ENCODE data around the gene TMUB1. TPM values are rescaled to one million over a fixed set of nuclear protein-coding genes. Genes with fewer than 3 reads are reported as not detected.

The TMUB1 gene
- total and polyA plus RNA-seq, 4 donors, result 32.8 to 104 (median 46.6) TPM

DNA sequence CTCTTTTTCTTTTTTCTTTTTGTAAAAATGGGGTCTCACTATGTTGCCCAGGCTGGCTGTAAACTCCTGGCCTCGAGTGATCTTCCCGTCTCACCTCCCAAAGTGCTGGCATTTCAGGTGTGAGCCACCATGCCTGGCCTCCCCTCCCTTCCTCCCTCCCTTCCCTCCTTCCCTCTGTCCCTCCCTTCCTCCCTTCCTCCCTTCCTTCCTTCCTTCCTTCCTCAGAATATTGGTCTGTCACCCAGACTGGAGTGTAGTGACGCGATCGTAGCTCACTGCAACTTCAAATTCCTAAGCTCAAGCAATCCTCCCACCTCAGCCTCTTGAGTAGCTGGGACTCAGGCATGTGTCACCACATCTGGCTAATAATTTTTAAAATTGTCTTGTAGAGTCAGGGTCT lies 11.4 kb upstream of the TMUB1 start:
- Histone ChIP-seq H3K27ac (ENCODE audit: low read depth in 1 of 2, low read length in 1 of 2) (no peak overlapping the region), H3K4me1 (ENCODE audit: control insufficient read depth in 5 of 5, insufficient read depth in 5 of 5, low read length in 5 of 5) (peaks cover 0 to 13% (median 5%) of the 10 kb centered on the region in 5 donors), H3K9ac (ENCODE audit: insufficient read depth in 1 of 2, low read length in 2 of 2) (no peak overlapping the region), H3K4me3 (no peak overlapping the region), H3K36me3 (ENCODE audit: control insufficient read depth in 4 of 4, insufficient read depth in 4 of 4, low read length in 4 of 4) (peaks cover 0 to 3% (median 0%) of the 10 kb centered on the region in 4 donors), H3K27me3 (ENCODE audit: control insufficient read depth in 3 of 3, insufficient read depth in 3 of 3, low read length in 2 of 3) (no peaks in the 10 kb centered on the region), H3K9me3 (ENCODE audit: control insufficient read depth in 4 of 4, insufficient read depth in 3 of 4, low read length in 3 of 4) (no peaks in the 10 kb centered on the region)
- TF ChIP-seq, protein P1, sequence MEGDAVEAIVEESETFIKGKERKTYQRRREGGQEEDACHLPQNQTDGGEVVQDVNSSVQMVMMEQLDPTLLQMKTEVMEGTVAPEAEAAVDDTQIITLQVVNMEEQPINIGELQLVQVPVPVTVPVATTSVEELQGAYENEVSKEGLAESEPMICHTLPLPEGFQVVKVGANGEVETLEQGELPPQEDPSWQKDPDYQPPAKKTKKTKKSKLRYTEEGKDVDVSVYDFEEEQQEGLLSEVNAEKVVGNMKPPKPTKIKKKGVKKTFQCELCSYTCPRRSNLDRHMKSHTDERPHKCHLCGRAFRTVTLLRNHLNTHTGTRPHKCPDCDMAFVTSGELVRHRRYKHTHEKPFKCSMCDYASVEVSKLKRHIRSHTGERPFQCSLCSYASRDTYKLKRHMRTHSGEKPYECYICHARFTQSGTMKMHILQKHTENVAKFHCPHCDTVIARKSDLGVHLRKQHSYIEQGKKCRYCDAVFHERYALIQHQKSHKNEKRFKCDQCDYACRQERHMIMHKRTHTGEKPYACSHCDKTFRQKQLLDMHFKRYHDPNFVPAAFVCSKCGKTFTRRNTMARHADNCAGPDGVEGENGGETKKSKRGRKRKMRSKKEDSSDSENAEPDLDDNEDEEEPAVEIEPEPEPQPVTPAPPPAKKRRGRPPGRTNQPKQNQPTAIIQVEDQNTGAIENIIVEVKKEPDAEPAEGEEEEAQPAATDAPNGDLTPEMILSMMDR (IDR thresholded peaks at IDR 0.05; ENCODE audit: control extremely low read depth, extremely low read depth), result no peak
- 67 to 69% methylated on average over 5 of the region's 5 CpGs for WGBS, 2 donors
- DNase-seq (no peak), ATAC-seq (ENCODE audit: insufficient read depth, low FRiP score) (no peak)

- DNase-seq, result no peak
- WGBS, 2 donors, result 93 to 94% methylated on average over 6 of the region's 6 CpGs
- TF ChIP-seq, protein P1 (IDR thresholded peaks at IDR 0.05; ENCODE audit: control extremely low read depth, extremely low read depth), result no peak
- H3K4me3 ChIP-seq, result no peak overlapping the region
- H3K9ac ChIP-seq (ENCODE audit: insufficient read depth in 1 of 2, low read length in 2 of 2), result no peak overlapping the region
- H3K36me3 ChIP-seq (ENCODE audit: control insufficient read depth in 4 of 4, insufficient read depth in 4 of 4, low read length in 4 of 4), result peaks cover 0 to 3% (median 0%) of the 10 kb centered on the region in 4 donors
- peaks cover 0 to 15% (median 12%) of the 10 kb centered on the region in 5 donors for H3K4me1 ChIP-seq (ENCODE audit: control insufficient read depth in 5 of 5, insufficient read depth in 5 of 5, low read length in 5 of 5)
- no peak for ATAC-seq (ENCODE audit: insufficient read depth, low FRiP score)
- no peak overlapping the region for H3K27ac ChIP-seq (ENCODE audit: low read depth in 1 of 2, low read length in 1 of 2)
- no peaks in the 10 kb centered on the region for H3K27me3 ChIP-seq (ENCODE audit: control insufficient read depth in 3 of 3, insufficient read depth in 3 of 3, low read length in 2 of 3)
- H3K9me3 ChIP-seq (ENCODE audit: control insufficient read depth in 4 of 4, insufficient read depth in 3 of 4, low read length in 3 of 4), result no peaks in the 10 kb centered on the region
Observed at GRCh38 chr7:151093748-151094147, 10.5 kb upstream of the TMUB1 start.

GRCh38 chr7:151091988-151092387 lies 8.7 kb upstream of the TMUB1 start:
- Histone ChIP-seq H3K9me3 (ENCODE audit: control insufficient read depth in 4 of 4, insufficient read depth in 3 of 4, low read length in 3 of 4) (no peaks in the 10 kb centered on the region), H3K27me3 (ENCODE audit: control insufficient read depth in 3 of 3, insufficient read depth in 3 of 3, low read length in 2 of 3) (no peaks in the 10 kb centered on the region), H3K36me3 (ENCODE audit: control insufficient read depth in 4 of 4, insufficient read depth in 4 of 4, low read length in 4 of 4) (peaks cover 0 to 3% (median 0%) of the 10 kb centered on the region in 4 donors), H3K9ac (ENCODE audit: insufficient read depth in 1 of 2, low read length in 2 of 2) (no peak overlapping the region), H3K4me1 (ENCODE audit: control insufficient read depth in 5 of 5, insufficient read depth in 5 of 5, low read length in 5 of 5) (peaks cover 0 to 28% (median 12%) of the 10 kb centered on the region in 5 donors), H3K27ac (ENCODE audit: low read depth in 1 of 2, low read length in 1 of 2) (no peak overlapping the region), H3K4me3 (no peak overlapping the region)
- 90 to 92% methylated on average over 14 of the region's 14 CpGs for WGBS, 2 donors
- ATAC-seq (ENCODE audit: insufficient read depth, low FRiP score) (no peak), DNase-seq (no peak)
- TF ChIP-seq, protein P1 (IDR thresholded peaks at IDR 0.05; ENCODE audit: control extremely low read depth, extremely low read depth), result no peak

GRCh38 chr7:151091431-151091830 lies 8.1 kb upstream of the TMUB1 start:
- Histone ChIP-seq H3K27me3 (ENCODE audit: control insufficient read depth in 3 of 3, insufficient read depth in 3 of 3, low read length in 2 of 3) (no peaks in the 10 kb centered on the region), H3K9ac (ENCODE audit: insufficient read depth in 1 of 2, low read length in 2 of 2) (no peak overlapping the region), H3K36me3 (ENCODE audit: control insufficient read depth in 4 of 4, insufficient read depth in 4 of 4, low read length in 4 of 4) (peaks cover 0 to 3% (median 0%) of the 10 kb centered on the region in 4 donors), H3K4me1 (ENCODE audit: control insufficient read depth in 5 of 5, insufficient read depth in 5 of 5, low read length in 5 of 5) (peaks cover 0 to 28% (median 12%) of the 10 kb centered on the region in 5 donors), H3K27ac (ENCODE audit: low read depth in 1 of 2, low read length in 1 of 2) (peak overlapping the region in 1 of 2 donors; percentile 15), H3K9me3 (ENCODE audit: control insufficient read depth in 4 of 4, insufficient read depth in 3 of 4, low read length in 3 of 4) (no peaks in the 10 kb centered on the region), H3K4me3 (no peak overlapping the region)
- ATAC-seq (ENCODE audit: insufficient read depth, low FRiP score), result no peak
- TF ChIP-seq, protein P1 (IDR thresholded peaks at IDR 0.05; ENCODE audit: control extremely low read depth, extremely low read depth), result no peak
- no peak for DNase-seq
- 52 to 53% methylated on average over 6 of the region's 6 CpGs for WGBS, 2 donors

All from lung (tissue), 12 donors.